GM19023 (cell line): ENCODE results near the gene TIMP4.

Source experiments
- ATAC-seq: cut with Tn5 transposase; IDR thresholded peaks from one replicate; pipeline ENCODE4 v1.9.1; 2021; ENCODE audit warnings: mild to moderate bottlenecking, moderate library complexity; ENCODE audit not compliant: unreplicated experiment

The TIMP4 gene

GRCh38 chr3:12158387-12159226 is at the start of gene TIMP4:
TSS of gene TIMP4 (minus strand) at chr3:12158912. CDS start at chr3:12158840, 72 bp downstream.
- ATAC-seq, result no peak

GRCh38 chr3:12205171-12205570 is 46.5 kb upstream of the TIMP4 start:
- ATAC-seq, result no peak

- ATAC-seq, result no peak
Observed at GRCh38 chr3:12201813-12202212, 43.1 kb upstream of the TIMP4 start.

GRCh38 chr3:12198301-12198700 is 39.6 kb upstream of the TIMP4 start:
- ATAC-seq, result no peak

- ATAC-seq, result no peak
Observed at GRCh38 chr3:12197475-12197874, 38.8 kb upstream of the TIMP4 start.

GRCh38 chr3:12196684-12197083 is 38.0 kb upstream of the TIMP4 start:
- ATAC-seq, result no peak

GRCh38 chr3:12195231-12195630 is 36.5 kb upstream of the TIMP4 start:
- no peak for ATAC-seq

- peak; percentile 65 for ATAC-seq
Observed at GRCh38 chr3:12194669-12195161, 36.0 kb upstream of the TIMP4 start.

GRCh38 chr3:12194209-12194608 is 35.5 kb upstream of the TIMP4 start:
- ATAC-seq, result no peak

- peak; percentile 56 for ATAC-seq
Observed at GRCh38 chr3:12193485-12194165, 34.9 kb upstream of the TIMP4 start.

- no peak for ATAC-seq
Observed at GRCh38 chr3:12192655-12193484, 34.2 kb upstream of the TIMP4 start.

GRCh38 chr3:12192173-12192572 is 33.5 kb upstream of the TIMP4 start:
- no peak for ATAC-seq

- ATAC-seq, result no peak
Observed at GRCh38 chr3:12191559-12191958, 32.8 kb upstream of the TIMP4 start.

- no peak for ATAC-seq
Observed at GRCh38 chr3:12190832-12191231, 32.1 kb upstream of the TIMP4 start.

GRCh38 chr3:12190221-12190807 is 31.6 kb upstream of the TIMP4 start:
- ATAC-seq, result no peak

GRCh38 chr3:12188681-12189287 is 30.1 kb upstream of the TIMP4 start:
- ATAC-seq, result no peak

GRCh38 chr3:12188328-12188648 is 29.6 kb upstream of the TIMP4 start:
- ATAC-seq, result peak; percentile 15

GRCh38 chr3:12187448-12188327 is 29.0 kb upstream of the TIMP4 start:
- ATAC-seq, result peak; percentile 71

GRCh38 chr3:12186515-12187286 is 28.0 kb upstream of the TIMP4 start:
- no peak for ATAC-seq
